GM13977 (cell line): Measurements from ENCODE around the gene GLT1D1.

Experiments
- DNase-seq: peaks from one replicate; pipeline ENCODE4 v3.0.0; 2012; ENCODE audit warnings: low spot score
- CTCF ChIP-seq: IDR thresholded peaks from 2 replicates; pipeline ENCODE4 v1.5.1; 2012; ENCODE audit warnings: mild to moderate bottlenecking, control low read depth; ENCODE audit not compliant: insufficient read depth; ENCODE audit errors: extremely low read depth, missing control alignments
- in situ Hi-C: fragments of 300-500 bp; cut with MboI; formaldehyde crosslinking; loops from one replicate; pipeline ENCODE4 v1.12.0; 2022; ENCODE audit warnings: low sequenced_read_pairs, low pct_unique_long_range_greater_than_20kb, mixed read lengths, inconsistent platforms; ENCODE audit not compliant: unreplicated experiment

The GLT1D1 gene

GRCh38 chr12:128929057-128929456 is 75.8 kb downstream of the GLT1D1 start:
- in situ Hi-C loops, result no loop called here
- DNase-seq, result no peak
- TF ChIP-seq CTCF, result no peak

GRCh38 chr12:128930606-128931005 is 77.3 kb downstream of the GLT1D1 start:
- in situ Hi-C loops, result no loop called here
- no peak for TF ChIP-seq CTCF
- DNase-seq, result no peak

DNA sequence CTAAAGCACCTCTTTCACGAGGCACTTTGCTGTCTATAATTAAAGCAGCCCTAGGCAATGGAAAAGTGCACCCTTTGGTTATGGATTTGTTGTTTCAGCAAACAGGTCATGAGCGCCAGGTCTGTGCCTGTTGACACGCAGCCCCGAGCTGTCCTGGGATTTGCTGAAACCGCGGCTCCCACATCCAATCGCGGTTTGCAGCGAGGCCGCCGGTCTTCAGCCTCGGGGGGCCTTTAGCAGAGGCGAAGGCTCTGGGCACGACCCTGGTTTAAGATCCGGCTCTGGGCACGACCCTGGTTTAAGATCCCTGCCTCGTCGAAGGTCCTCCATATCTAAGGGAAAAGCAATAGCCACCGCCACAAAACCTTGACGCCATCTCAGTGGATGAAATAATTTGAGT is 79.2 kb downstream of the GLT1D1 start:
- no peak for TF ChIP-seq CTCF
- DNase-seq, result no peak
- in situ Hi-C loops, result no loop called here

DNA sequence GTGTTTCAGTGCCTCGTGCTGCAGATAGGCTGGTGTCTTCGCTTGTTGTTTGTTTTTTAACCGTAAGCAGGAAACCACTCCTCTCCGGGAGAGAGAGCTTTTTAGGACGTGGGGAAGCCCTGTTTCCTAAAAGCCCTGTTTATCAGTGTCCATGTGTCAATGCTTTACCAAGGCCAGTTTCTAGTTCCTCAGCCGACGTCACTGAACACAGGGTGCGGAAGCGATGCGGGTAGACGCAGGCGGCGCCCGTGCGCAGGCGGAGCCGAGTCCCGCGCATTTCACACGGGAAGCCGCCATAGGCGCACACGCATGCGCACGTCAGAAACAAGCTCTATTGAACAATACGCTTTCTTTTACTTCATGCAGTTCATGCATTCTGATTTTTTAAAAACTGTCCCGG is 79.8 kb downstream of the GLT1D1 start:
- no peak for TF ChIP-seq CTCF
- in situ Hi-C loops, result no loop called here
- no peak for DNase-seq

- in situ Hi-C loops, result no loop called here
- no peak for DNase-seq
- no peak for TF ChIP-seq CTCF
Measured at GRCh38 chr12:128933926-128934325, 80.6 kb downstream of the GLT1D1 start.

DNA sequence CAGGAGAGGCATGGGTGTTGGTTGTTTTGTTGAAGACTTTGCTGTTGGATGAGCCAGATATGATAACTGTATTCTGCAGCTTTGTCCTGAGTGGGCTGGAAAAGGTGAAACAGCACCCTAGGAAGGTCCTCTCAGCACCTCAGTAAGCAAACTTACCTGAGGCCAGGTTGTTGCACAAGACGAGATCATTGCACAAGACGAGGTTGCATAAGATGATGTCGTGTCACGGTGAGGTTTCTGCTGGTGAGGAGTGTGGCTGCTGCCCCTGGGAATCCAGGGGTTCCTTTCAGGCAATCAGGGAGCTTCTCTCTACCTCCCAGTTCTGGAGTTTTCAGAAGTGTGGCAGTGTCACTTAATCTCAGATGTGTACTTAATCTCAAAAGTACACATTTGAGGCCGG is 85.6 kb downstream of the GLT1D1 start:
- in situ Hi-C loops, result no loop called here
- DNase-seq, result no peak
- no peak for TF ChIP-seq CTCF

- no peak for DNase-seq
- no peak for TF ChIP-seq CTCF
- in situ Hi-C loops, result no loop called here
Measured at GRCh38 chr12:128940090-128940888, 87.0 kb downstream of the GLT1D1 start.
